Measurements from ENCODE around the gene ATG4D. TPM values are rescaled to one million over a fixed set of nuclear protein-coding genes. Genes with fewer than 3 reads are reported as not detected.
"Not testable (repeated sequence)": the region's sequence is repeated elsewhere in the genome, so short reads cannot be mapped to it uniquely, and the experiment has no call there.

ATG4D gene
- total RNA-seq, 2 donors from 2014 or later, result 70.6 to 70.7 TPM

DNA sequence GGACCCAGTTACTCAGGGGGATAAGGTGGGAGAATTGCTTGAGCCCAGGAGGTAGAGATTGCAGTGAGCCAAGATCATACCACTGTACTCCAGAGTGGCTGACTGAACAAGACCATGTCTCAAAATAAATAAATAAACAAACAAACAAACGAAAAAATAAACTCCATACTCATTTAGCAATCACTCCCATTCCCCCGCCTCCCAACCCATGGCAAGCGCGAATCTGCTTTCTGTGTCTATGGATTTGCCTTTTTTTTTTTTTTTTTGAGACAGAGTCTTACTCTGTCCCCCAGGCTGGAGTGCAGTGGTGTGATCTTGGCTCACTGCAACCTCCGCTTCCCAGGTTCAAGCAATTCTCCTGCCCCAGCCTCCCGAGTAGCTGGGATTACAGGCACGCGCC lies 16.8 kb upstream of the ATG4D start:
- ATAC-seq; H3K36me3 Mint-ChIP-seq (ENCODE audit: low read depth); H3K9me3 ChIP-seq (ENCODE audit: control insufficient read depth, low read length, poor library complexity, severe bottlenecking); H3K4me3 Mint-ChIP-seq; H3K27ac Mint-ChIP-seq; H3K27me3 Mint-ChIP-seq; DNase-seq; H3K4me1 Mint-ChIP-seq: not testable (repeated sequence)

DNA sequence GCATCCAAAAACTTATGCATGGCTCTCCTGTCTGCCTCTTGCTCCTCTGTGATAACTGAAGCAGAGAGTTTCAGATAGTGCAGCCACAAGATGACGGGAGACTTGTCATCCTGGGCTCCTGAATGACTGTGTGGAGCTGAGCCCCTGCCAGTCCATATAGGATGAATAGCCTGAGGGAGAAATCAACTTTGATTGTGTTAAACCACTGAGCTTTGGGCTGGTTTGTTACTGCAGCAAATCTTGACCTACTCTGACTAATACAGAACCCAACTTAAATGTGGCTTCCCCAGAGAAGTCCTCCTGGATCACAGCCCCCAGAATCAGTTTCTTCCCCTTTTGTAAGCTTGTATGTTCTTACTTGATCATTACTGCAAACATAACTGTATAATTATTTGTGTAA lies 11.2 kb upstream of the ATG4D start:
- ATAC-seq, result no peak
- peaks cover 8% of the 10 kb centered on the region for H3K27me3 Mint-ChIP-seq
- H3K27ac Mint-ChIP-seq, result no peak overlapping the region
- no peaks in the 10 kb centered on the region for H3K9me3 ChIP-seq (ENCODE audit: control insufficient read depth, low read length, poor library complexity, severe bottlenecking)
- no peaks in the 10 kb centered on the region for H3K4me1 Mint-ChIP-seq
- no peak for DNase-seq
- H3K4me3 Mint-ChIP-seq, result no peak overlapping the region
- H3K36me3 Mint-ChIP-seq (ENCODE audit: low read depth), result peaks cover 2% of the 10 kb centered on the region

DNA sequence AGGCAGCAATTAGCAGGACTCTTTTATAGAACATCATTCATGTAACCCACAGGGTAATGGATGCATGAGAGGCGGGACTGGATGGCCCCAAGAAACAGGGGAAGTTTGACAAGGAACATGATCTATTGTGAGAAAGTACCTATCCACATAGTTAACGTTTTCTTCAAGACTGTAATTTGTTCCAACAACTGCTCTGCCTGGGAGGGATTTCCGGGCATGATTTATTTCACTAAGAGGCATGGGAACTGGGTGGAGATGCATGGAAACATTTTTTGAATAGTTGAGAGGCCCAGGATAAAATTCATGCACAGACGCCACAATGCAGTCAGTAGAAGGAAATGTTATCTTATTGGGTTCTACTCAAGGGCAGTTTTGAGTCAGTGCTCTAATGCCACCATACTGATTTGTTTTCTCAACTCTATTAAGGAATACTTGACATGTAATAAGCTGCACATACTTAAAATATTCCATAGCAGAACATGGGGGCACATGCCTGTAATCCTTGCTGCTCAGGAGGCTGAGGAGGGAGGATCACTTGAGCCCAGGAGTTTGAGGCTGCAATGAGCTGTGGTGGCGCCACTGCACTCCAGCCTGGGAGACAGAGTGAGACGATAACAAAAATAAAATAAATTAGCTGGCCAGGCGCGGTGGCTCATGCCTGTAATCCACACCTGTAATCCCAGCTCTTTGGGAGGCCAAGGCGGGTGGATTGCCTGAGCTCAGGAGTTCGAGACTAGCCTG lies 9.9 kb upstream of the ATG4D start:
- Mint-ChIP-seq H3K4me3 (no peak overlapping the region), H3K27me3 (peaks cover 20% of the 10 kb centered on the region), H3K36me3 (ENCODE audit: low read depth) (no peaks in the 10 kb centered on the region), H3K27ac (no peak overlapping the region), H3K4me1 (no peaks in the 10 kb centered on the region)
- no peak for ATAC-seq
- DNase-seq, result no peak
- H3K9me3 ChIP-seq (ENCODE audit: control insufficient read depth, low read length, poor library complexity, severe bottlenecking), result no peaks in the 10 kb centered on the region

DNA sequence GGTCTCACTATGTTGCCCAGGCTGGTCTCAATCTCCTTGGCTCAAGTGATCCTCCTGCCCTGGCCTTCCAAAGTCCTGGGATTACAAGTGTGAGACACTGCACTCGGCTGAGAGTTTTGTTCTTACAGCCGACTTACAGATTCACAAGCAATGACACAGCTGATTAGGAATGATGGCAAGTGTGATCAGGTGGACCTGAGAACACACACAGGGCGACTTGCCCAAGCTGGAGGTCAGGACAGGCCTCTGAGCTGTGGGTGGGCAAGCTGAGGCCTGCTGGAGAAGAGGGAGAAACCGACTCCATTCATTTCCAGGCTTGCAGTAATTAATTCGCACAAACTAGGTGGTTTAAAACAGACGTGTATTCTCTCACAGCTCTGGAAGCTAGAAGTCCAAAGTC lies 8.1 kb upstream of the ATG4D start:
- no peaks in the 10 kb centered on the region for H3K36me3 Mint-ChIP-seq (ENCODE audit: low read depth)
- no peak overlapping the region for H3K4me3 Mint-ChIP-seq
- H3K4me1 Mint-ChIP-seq, result no peaks in the 10 kb centered on the region
- peaks cover 33% of the 10 kb centered on the region for H3K27me3 Mint-ChIP-seq
- H3K27ac Mint-ChIP-seq, result no peak overlapping the region
- no peaks in the 10 kb centered on the region for H3K9me3 ChIP-seq (ENCODE audit: control insufficient read depth, low read length, poor library complexity, severe bottlenecking)
- DNase-seq (no peak), ATAC-seq (no peak)

DNA sequence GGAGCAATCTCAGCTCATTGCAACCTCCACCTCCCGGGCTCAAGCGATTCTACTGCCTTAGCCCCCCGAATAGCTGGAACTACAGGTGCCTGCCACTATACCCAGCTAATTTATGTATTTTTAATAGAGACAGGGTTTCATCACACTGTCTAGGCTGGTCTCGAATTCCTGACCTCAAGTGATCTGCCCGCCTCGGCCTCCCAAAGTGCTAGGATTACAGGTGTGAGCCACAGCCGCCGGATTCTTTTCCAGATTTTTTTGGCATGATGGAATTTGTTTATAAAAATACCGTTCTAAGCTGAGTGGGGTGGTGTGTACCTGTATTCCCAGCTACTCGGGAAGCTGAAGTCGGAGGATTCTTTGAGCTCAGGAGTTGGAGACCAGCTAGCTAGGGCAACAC lies 6.0 kb upstream of the ATG4D start:
- H3K4me3 Mint-ChIP-seq, result no peak overlapping the region
- no peaks in the 10 kb centered on the region for H3K36me3 Mint-ChIP-seq (ENCODE audit: low read depth)
- no peaks in the 10 kb centered on the region for H3K4me1 Mint-ChIP-seq
- H3K27ac Mint-ChIP-seq, result no peak overlapping the region
- DNase-seq (no peak), ATAC-seq (no peak)
- no peaks in the 10 kb centered on the region for H3K9me3 ChIP-seq (ENCODE audit: control insufficient read depth, low read length, poor library complexity, severe bottlenecking)
- H3K27me3 Mint-ChIP-seq, result peaks cover 33% of the 10 kb centered on the region

DNA sequence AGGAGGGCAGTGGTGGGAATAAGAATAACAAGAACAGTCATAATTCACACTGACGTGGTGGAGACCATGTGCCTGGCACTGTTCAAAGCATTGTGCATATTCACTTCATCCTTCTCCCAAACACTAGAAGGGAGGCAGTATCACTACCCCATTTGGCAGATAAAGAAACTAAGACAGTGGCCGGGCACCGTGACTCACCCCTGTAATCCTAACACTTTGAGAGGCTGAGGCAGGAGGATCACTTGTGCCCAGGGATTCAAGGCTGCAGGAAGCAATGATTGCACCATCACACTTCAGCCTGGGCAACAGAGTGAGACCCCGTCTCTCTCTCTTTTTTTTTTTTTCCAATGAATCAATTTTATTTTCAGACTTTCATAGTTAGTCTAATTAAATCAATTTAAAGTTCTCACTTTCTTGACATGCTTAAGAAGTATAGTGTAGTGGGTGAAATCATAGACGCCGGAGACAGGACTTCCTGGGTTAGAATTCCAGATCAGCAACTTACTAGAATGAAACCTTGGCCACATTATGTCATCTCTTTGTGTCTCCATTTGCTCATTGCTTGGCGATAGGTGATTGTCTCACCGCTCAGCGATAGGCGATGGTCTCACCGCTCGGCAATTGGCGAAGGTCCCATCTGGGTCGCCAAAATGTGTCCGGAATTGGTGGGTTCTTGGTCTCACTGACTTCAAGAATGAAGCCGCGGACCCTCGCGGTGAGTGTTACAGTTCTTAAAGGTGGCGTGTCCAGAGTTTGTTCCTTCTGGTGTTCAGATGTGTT lies 5.3 kb upstream of the ATG4D start:
- Mint-ChIP-seq H3K4me1 (peaks cover 1% of the 10 kb centered on the region), H3K4me3 (no peak overlapping the region)
- ATAC-seq, result no peak

DNA sequence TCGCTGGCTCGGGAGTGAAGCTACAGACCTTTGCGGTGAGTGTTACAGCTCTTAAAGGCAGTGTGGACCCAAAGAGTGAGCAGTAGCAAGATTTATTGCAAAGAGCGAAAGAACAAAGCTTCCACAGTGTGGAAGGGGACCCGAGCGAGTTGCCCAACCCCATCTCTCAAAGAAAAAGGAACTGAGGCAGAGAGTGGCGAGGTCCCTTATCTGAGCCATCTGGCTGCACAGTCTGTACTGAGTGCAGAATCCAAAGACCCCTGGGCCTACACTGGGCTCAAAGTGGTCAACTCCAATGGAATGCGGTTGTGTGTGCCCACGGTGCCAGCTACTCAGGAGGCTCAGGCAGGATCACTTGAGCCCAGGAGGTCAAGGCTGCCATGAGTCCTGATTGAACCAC lies 4.7 kb upstream of the ATG4D start:
- not testable (repeated sequence) for ATAC-seq; DNase-seq; H3K27ac Mint-ChIP-seq; H3K9me3 ChIP-seq (ENCODE audit: control insufficient read depth, low read length, poor library complexity, severe bottlenecking); H3K36me3 Mint-ChIP-seq (ENCODE audit: low read depth); H3K4me3 Mint-ChIP-seq; H3K4me1 Mint-ChIP-seq
- peaks cover 33% of the 10 kb centered on the region for H3K27me3 Mint-ChIP-seq

More for the DNA sequence above, 5.3 kb upstream of the ATG4D start:
- H3K36me3 Mint-ChIP-seq (ENCODE audit: low read depth), result no peaks in the 10 kb centered on the region
- peaks cover 33% of the 10 kb centered on the region for H3K27me3 Mint-ChIP-seq
- peak overlapping the region; percentile 2 for H3K27ac Mint-ChIP-seq
- no peak for DNase-seq
- no peaks in the 10 kb centered on the region for H3K9me3 ChIP-seq (ENCODE audit: control insufficient read depth, low read length, poor library complexity, severe bottlenecking)

DNA sequence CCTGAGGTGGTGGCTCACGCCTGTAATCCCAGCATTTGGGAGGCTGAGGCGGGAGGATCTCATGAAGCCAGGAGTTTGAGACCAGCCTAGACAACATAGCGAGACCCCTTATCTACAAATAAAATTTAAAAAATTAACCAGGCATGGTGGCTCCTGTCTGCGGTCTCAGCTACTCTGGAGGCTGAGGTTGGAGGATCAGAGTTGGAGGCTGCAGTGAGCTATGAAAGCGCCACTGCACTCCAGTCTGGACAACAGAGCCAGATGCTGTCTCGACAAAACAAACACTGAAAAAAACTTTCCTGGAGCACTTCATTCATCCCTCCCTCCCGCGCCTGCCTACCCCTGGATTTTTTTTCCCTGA lies 665 bp upstream of the ATG4D start:
- no peak for ATAC-seq
- H3K27me3 Mint-ChIP-seq, result peaks cover 21% of the 10 kb centered on the region
- H3K4me3 Mint-ChIP-seq, result peak overlapping the region; percentile 81
- no peaks in the 10 kb centered on the region for H3K9me3 ChIP-seq (ENCODE audit: control insufficient read depth, low read length, poor library complexity, severe bottlenecking)
- H3K4me1 Mint-ChIP-seq, result peaks cover 13% of the 10 kb centered on the region
- peak overlapping the region; percentile 11 for H3K27ac Mint-ChIP-seq
- H3K36me3 Mint-ChIP-seq (ENCODE audit: low read depth), result no peaks in the 10 kb centered on the region
- DNase-seq, result no peak

DNA sequence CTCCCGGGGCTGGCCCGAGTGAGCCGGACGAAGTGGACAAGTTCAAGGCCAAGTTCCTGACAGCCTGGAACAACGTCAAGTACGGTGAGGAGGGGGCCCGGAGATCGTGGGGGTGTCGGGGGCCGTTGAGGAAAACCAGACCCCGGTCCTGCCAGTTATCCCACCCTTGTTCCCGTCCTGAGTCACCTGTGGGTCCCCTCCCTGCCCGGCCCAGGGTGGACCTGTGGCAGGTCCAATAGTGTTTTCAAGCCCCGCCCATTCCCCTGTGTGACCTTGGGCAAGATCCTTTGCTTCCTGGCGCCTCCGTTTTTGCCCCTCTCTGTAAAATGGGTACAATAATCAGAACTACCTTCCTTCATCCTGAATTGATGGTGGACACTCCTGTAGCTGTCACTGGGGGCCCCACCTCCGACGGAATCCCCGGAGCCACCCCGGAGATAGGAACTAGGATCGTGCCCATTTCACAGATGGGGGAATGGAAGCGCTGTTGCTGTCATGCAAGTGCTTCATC lies 593 bp downstream of the ATG4D start:
- peak overlapping the region; percentile 94 for H3K4me3 Mint-ChIP-seq
- H3K36me3 Mint-ChIP-seq (ENCODE audit: low read depth), result no peaks in the 10 kb centered on the region
- DNase-seq (no peak), ATAC-seq (no peak)
- peaks cover 9% of the 10 kb centered on the region for H3K27me3 Mint-ChIP-seq
- H3K4me1 Mint-ChIP-seq, result peaks cover 13% of the 10 kb centered on the region
- no peaks in the 10 kb centered on the region for H3K9me3 ChIP-seq (ENCODE audit: control insufficient read depth, low read length, poor library complexity, severe bottlenecking)
- peak overlapping the region; percentile 87 for H3K27ac Mint-ChIP-seq

DNA sequence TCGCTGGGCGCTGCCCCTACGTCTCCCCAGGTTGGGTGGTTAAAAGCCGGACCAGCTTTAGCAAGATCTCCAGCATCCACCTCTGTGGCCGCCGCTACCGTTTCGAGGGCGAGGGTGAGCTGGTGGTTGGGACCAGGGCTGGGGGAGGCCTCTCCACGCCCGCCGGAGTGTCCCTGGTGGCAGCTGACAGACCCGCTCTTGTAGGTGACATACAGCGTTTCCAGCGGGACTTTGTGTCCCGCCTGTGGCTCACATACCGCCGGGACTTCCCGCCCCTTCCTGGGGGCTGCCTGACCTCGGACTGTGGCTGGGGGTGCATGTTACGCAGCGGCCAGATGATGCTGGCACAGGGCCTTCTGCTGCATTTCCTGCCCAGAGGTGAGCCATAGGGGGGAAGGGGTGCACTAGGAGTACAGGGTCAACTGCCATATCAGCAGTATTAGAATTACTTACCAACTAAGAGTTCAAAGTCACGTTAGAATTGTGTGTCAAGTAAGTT lies 1.1 kb downstream of the ATG4D start:
- no peak for ATAC-seq
- Mint-ChIP-seq H3K4me1 (peaks cover 13% of the 10 kb centered on the region), H3K4me3 (peak overlapping the region; percentile 94), H3K27ac (peak overlapping the region; percentile 87), H3K36me3 (ENCODE audit: low read depth) (no peaks in the 10 kb centered on the region), H3K27me3 (peaks cover 8% of the 10 kb centered on the region)
- no peak for DNase-seq
- H3K9me3 ChIP-seq (ENCODE audit: control insufficient read depth, low read length, poor library complexity, severe bottlenecking), result no peaks in the 10 kb centered on the region

DNA sequence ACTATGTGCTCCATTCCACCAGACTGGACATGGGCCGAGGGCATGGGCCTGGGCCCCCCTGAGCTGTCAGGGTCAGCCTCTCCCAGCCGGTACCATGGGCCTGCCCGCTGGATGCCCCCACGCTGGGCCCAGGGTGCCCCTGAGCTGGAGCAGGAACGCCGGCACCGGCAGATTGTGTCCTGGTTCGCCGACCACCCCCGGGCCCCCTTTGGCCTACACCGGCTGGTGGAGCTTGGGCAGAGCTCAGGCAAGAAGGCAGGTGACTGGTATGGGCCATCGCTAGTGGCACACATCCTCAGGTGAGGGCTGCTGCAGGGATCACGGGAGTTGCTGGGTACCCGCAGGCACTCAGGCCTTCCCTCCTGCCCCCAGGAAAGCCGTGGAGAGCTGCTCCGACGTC lies 3.1 kb downstream of the ATG4D start:
- ATAC-seq (no peak), DNase-seq (no peak)
- Mint-ChIP-seq H3K27me3 (no peaks in the 10 kb centered on the region), H3K27ac (no peak overlapping the region), H3K4me1 (peaks cover 13% of the 10 kb centered on the region), H3K4me3 (no peak overlapping the region), H3K36me3 (ENCODE audit: low read depth) (no peaks in the 10 kb centered on the region)
- H3K9me3 ChIP-seq (ENCODE audit: control insufficient read depth, low read length, poor library complexity, severe bottlenecking), result no peaks in the 10 kb centered on the region

DNA sequence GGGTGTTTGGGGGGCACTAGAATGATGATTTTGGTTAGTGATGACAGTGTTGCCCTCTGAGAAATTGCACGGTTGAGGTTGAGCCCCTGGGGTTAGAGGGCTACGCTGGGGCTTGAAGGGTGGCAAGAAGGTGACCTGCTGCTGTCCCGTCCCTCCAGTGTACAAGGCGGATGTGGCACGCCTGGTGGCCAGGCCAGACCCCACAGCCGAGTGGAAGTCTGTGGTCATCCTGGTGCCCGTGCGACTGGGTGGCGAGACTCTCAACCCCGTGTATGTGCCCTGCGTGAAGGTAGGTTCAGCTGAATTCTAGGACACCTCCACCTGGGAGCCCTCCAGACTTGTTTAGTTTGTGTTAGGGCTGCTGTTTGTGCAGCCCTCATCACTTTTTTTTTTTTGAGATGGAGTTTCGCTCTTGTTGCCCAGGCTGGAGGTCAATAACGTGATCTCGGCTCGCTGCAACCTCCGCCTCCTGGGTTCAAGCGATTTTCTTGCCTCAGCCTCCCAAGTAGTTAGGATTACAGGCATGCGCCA lies 5.1 kb downstream of the ATG4D start:
- H3K27ac Mint-ChIP-seq, result peak overlapping the region; percentile 9
- peaks cover 23% of the 10 kb centered on the region for H3K4me1 Mint-ChIP-seq
- no peaks in the 10 kb centered on the region for H3K36me3 Mint-ChIP-seq (ENCODE audit: low read depth)
- DNase-seq (no peak), ATAC-seq (no peak)
- no peaks in the 10 kb centered on the region for H3K27me3 Mint-ChIP-seq
- H3K4me3 Mint-ChIP-seq, result no peak overlapping the region
- H3K9me3 ChIP-seq (ENCODE audit: control insufficient read depth, low read length, poor library complexity, severe bottlenecking), result no peaks in the 10 kb centered on the region

DNA sequence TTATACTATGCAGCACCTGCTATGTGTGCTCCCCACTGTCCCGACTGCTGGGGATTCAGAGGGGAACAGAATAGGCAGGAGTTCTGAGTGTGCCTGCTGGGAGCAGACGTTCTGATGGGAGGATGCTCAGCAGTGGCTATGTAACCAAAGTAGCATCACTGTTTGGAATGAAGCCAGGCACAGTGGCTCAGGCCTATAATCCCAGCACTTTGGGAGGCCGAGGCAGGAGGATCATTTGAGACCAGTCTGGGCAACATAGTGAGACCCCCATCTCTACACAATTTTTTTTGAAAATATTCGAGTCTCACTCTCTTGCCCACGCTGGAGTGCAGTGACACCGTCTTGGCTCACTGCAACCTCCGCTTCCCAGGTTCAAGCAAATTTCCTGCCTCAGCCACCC lies 6.0 kb downstream of the ATG4D start:
- peak overlapping the region; percentile 27 for H3K27ac Mint-ChIP-seq
- DNase-seq (no peak), ATAC-seq (no peak)
- no peaks in the 10 kb centered on the region for H3K9me3 ChIP-seq (ENCODE audit: control insufficient read depth, low read length, poor library complexity, severe bottlenecking)
- H3K4me3 Mint-ChIP-seq, result no peak overlapping the region
- no peaks in the 10 kb centered on the region for H3K36me3 Mint-ChIP-seq (ENCODE audit: low read depth)
- peaks cover 24% of the 10 kb centered on the region for H3K4me1 Mint-ChIP-seq
- H3K27me3 Mint-ChIP-seq, result no peaks in the 10 kb centered on the region

Data from T-helper 17 cell (primary cell).